Stimulated activated CD4-positive, alpha-beta T cell treated with anti-CD3 and anti-CD28 coated beads, Interleukin-12 subunit alpha, Interleukin-12 subunit beta, amount 100 ng/mL, for 48 hours (primary cell): ENCODE results near the gene BBS1.

Source experiments
- DNase-seq, 3 donors: peaks; one replicate each; pipeline ENCODE4 v3.0.0-alpha.2; 2020; ENCODE audit warnings: low read depth in 2 of 3, low spot score in 1 of 3

BBS1 gene

GRCh38 chr11:66477263-66478201 is 32.9 kb upstream of the BBS1 start:
- no peak for DNase-seq

- no peak for DNase-seq
Observed at GRCh38 chr11:66478729-66479393, 31.6 kb upstream of the BBS1 start.

GRCh38 chr11:66479394-66480116 is 30.9 kb upstream of the BBS1 start:
- no peak for DNase-seq

GRCh38 chr11:66480117-66480938 is 30.1 kb upstream of the BBS1 start, which contains the start of gene DPP3:
TSS of gene DPP3 (plus strand) at chr11:66480434. CDS start at chr11:66482201, 1,767 bp downstream.
- peak; percentile 93 to 97 (median 95) for DNase-seq

GRCh38 chr11:66484806-66485380 is 25.5 kb upstream of the BBS1 start:
- no peak for DNase-seq

GRCh38 chr11:66488957-66489356 is 21.5 kb upstream of the BBS1 start:
- DNase-seq: no peak

GRCh38 chr11:66489636-66490035 is 20.8 kb upstream of the BBS1 start:
- no peak for DNase-seq

GRCh38 chr11:66491315-66491935 is 19.0 kb upstream of the BBS1 start:
- no peak for DNase-seq

- DNase-seq: no peak
Observed at GRCh38 chr11:66492161-66492865, 18.1 kb upstream of the BBS1 start.

- no peak for DNase-seq
Observed at GRCh38 chr11:66493130-66493529, 17.3 kb upstream of the BBS1 start.

- DNase-seq: no peak
Observed at GRCh38 chr11:66494458-66494857, 16.0 kb upstream of the BBS1 start.

GRCh38 chr11:66494935-66495334 is 15.5 kb upstream of the BBS1 start:
- DNase-seq: no peak

GRCh38 chr11:66495401-66495854 is 15.0 kb upstream of the BBS1 start:
- DNase-seq: no peak

- no peak for DNase-seq
Observed at GRCh38 chr11:66497206-66497605, 13.2 kb upstream of the BBS1 start.

- DNase-seq: no peak
Observed at GRCh38 chr11:66498506-66498905, 11.9 kb upstream of the BBS1 start.

GRCh38 chr11:66505276-66505816 is 5.1 kb upstream of the BBS1 start:
- DNase-seq: no peak

- DNase-seq: no peak
Observed at GRCh38 chr11:66509131-66509561, 1.3 kb upstream of the BBS1 start.

- DNase-seq: no peak
Observed at GRCh38 chr11:66510990-66511339, 530 bp downstream of the BBS1 start.

- DNase-seq: no peak
Observed at GRCh38 chr11:66523611-66524010, 13.2 kb downstream of the BBS1 start.
